Neural cell (in vitro differentiated cells): ENCODE data around the gene LDAH.

Experiments
- EP300 ChIP-seq: fragments of 450-650 bp; conservative IDR thresholded peaks from 2 replicates; pipeline ENCODE4 v1.6.1; 2014; ENCODE audit warnings: antibody characterized with exemption, mild to moderate bottlenecking, moderate library complexity; ENCODE audit not compliant: poor library complexity, severe bottlenecking
- RAD21 ChIP-seq: fragments of 450-650 bp; conservative IDR thresholded peaks from 2 replicates; pipeline ENCODE4 v1.6.1; 2014; ENCODE audit warnings: antibody characterized with exemption, mild to moderate bottlenecking, moderate library complexity
- REST ChIP-seq: IDR thresholded peaks from 2 replicates; pipeline ENCODE4 v1.6.1; 2012; ENCODE audit warnings: borderline replicate concordance
- TAF1 ChIP-seq: IDR thresholded peaks from 2 replicates; pipeline ENCODE4 v1.6.1; 2012; ENCODE audit warnings: low read depth
- TF ChIP-seq, protein P1 (sequence below): fragments of 450-650 bp; IDR thresholded peaks from 2 replicates; pipeline ENCODE4 v1.5.1; 2014; ENCODE audit warnings: antibody characterized with exemption, mild to moderate bottlenecking, moderate library complexity; ENCODE audit not compliant: poor library complexity, severe bottlenecking

GRCh38 chr2:20653695-20654534 is 169.0 kb downstream of the LDAH start:
- TF ChIP-seq EP300 (no peak), RAD21 (no peak), TAF1 (no peak), REST (no peak)
- TF ChIP-seq, protein P1, sequence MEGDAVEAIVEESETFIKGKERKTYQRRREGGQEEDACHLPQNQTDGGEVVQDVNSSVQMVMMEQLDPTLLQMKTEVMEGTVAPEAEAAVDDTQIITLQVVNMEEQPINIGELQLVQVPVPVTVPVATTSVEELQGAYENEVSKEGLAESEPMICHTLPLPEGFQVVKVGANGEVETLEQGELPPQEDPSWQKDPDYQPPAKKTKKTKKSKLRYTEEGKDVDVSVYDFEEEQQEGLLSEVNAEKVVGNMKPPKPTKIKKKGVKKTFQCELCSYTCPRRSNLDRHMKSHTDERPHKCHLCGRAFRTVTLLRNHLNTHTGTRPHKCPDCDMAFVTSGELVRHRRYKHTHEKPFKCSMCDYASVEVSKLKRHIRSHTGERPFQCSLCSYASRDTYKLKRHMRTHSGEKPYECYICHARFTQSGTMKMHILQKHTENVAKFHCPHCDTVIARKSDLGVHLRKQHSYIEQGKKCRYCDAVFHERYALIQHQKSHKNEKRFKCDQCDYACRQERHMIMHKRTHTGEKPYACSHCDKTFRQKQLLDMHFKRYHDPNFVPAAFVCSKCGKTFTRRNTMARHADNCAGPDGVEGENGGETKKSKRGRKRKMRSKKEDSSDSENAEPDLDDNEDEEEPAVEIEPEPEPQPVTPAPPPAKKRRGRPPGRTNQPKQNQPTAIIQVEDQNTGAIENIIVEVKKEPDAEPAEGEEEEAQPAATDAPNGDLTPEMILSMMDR, result no peak
